ENCODE measurements around the gene CCL21. TPM values are rescaled to one million over a fixed set of nuclear protein-coding genes. Genes with fewer than 3 reads are reported as not detected.
A peak's percentile ranks its signal among the peaks of the same experiment; 100 is the strongest.

The CCL21 gene
- total RNA-seq, 2 donors from 2014 or later, result 32.6 to 40.2 TPM

GRCh38 chr9:34717996-34718614 is 8.2 kb upstream of the CCL21 start:
- Histone ChIP-seq H3K27me3 (no peaks in the 10 kb centered on the region), H3K4me3 (no peak overlapping the region), H3K27ac (no peak overlapping the region), H3K36me3 (replicated peaks in 1 of 2; ENCODE audit: insufficient read depth in 1 of 2, low read depth in 2 of 2) (no peaks in the 10 kb centered on the region), H3K9me3 (no peaks in the 10 kb centered on the region), H3K4me1 (peaks cover 19% of the 10 kb centered on the region)
- DNase-seq (peak in 1 of 4 donors; percentile 11), ATAC-seq (peak; percentile 45)
- 52 to 58% methylated on average over 3 of the region's 3 CpGs for WGBS, 2 donors
- TF ChIP-seq POLR2A (IDR thresholded peaks at IDR 0.05), result no peak
- TF ChIP-seq CTCF (IDR thresholded peaks at IDR 0.05), result no peak
- intact Hi-C loops (cut with DNase I), result no loop called here

GRCh38 chr9:34716711-34717110 is 6.8 kb upstream of the CCL21 start:
- DNase-seq, result no peak
- Histone ChIP-seq H3K9me3 (no peaks in the 10 kb centered on the region), H3K36me3 (replicated peaks in 1 of 2; ENCODE audit: insufficient read depth in 1 of 2, low read depth in 2 of 2) (no peaks in the 10 kb centered on the region), H3K4me3 (no peak overlapping the region), H3K27me3 (no peaks in the 10 kb centered on the region), H3K27ac (no peak overlapping the region), H3K4me1 (peaks cover 19% of the 10 kb centered on the region)
- TF ChIP-seq POLR2A (IDR thresholded peaks at IDR 0.05), result no peak
- WGBS, 2 donors, result 37 to 38% methylated on average over 4 of the region's 4 CpGs
- intact Hi-C loops (cut with DNase I), result no loop called here
- no peak for ATAC-seq

- peaks cover 19% of the 10 kb centered on the region for H3K4me1 ChIP-seq
- no peak for DNase-seq
- WGBS, 2 donors, result 78 to 82% methylated on average over 6 to 7 of the region's 7 CpGs
- H3K27ac ChIP-seq, result no peak overlapping the region
- no peak overlapping the region for H3K4me3 ChIP-seq
- TF ChIP-seq POLR2A (IDR thresholded peaks at IDR 0.05) (no peak), CTCF (IDR thresholded peaks at IDR 0.05) (no peak)
- no peaks in the 10 kb centered on the region for H3K9me3 ChIP-seq
- H3K27me3 ChIP-seq, result no peaks in the 10 kb centered on the region
- ATAC-seq, result no peak
- intact Hi-C loops (cut with DNase I), result no loop called here
- H3K36me3 ChIP-seq (replicated peaks in 1 of 2; ENCODE audit: insufficient read depth in 1 of 2, low read depth in 2 of 2), result no peaks in the 10 kb centered on the region
Measured at GRCh38 chr9:34715639-34716215, 5.8 kb upstream of the CCL21 start.

GRCh38 chr9:34714007-34714406 is 4.1 kb upstream of the CCL21 start:
- H3K4me1 ChIP-seq, result peaks cover 29% of the 10 kb centered on the region
- H3K4me3 ChIP-seq, result no peak overlapping the region
- H3K9me3 ChIP-seq, result no peaks in the 10 kb centered on the region
- H3K36me3 ChIP-seq (replicated peaks in 1 of 2; ENCODE audit: insufficient read depth in 1 of 2, low read depth in 2 of 2), result no peaks in the 10 kb centered on the region
- DNase-seq, result no peak
- peak; percentile 25 for ATAC-seq
- intact Hi-C loops (cut with DNase I), result no loop called here
- TF ChIP-seq CTCF (IDR thresholded peaks at IDR 0.05) (no peak), POLR2A (IDR thresholded peaks at IDR 0.05) (no peak)
- no peak overlapping the region for H3K27ac ChIP-seq
- no peaks in the 10 kb centered on the region for H3K27me3 ChIP-seq

- WGBS, 2 donors, result 46 to 52% methylated on average over 1 of the region's 1 CpG
- H3K4me3 ChIP-seq, result no peak overlapping the region
- H3K27ac ChIP-seq, result no peak overlapping the region
- DNase-seq (no peak), ATAC-seq (no peak)
- intact Hi-C loops (cut with DNase I), result no loop called here
- H3K27me3 ChIP-seq, result no peaks in the 10 kb centered on the region
- H3K9me3 ChIP-seq, result no peaks in the 10 kb centered on the region
- no peaks in the 10 kb centered on the region for H3K36me3 ChIP-seq (replicated peaks in 1 of 2; ENCODE audit: insufficient read depth in 1 of 2, low read depth in 2 of 2)
- no peak for TF ChIP-seq POLR2A (IDR thresholded peaks at IDR 0.05)
- TF ChIP-seq CTCF (IDR thresholded peaks at IDR 0.05), result no peak
- H3K4me1 ChIP-seq, result peaks cover 20% of the 10 kb centered on the region
Measured at GRCh38 chr9:34712140-34712539, 2.2 kb upstream of the CCL21 start.
